ENCODE results near the gene MLLT1.

MLLT1 gene

DNA sequence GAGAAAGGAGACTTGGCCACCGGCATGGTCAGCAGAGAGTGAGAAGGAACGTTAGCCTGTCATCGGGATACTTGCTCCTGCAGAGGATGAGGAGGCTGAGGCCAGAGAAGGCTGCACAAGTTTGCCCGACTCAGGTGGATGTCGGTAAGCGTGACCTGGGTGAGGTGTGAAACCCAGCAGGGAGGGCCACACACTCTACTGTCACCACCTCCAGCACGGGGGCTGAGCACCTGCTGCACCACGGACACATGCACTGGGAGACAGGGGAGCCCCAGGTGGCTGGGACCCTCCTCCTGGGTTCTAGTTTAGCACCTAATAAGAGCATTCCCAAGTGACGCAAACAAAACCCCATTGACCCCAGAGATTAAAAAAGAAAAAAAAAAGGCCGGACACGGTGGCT, 17.3 kb downstream of the MLLT1 start:
- Histone ChIP-seq H3K4me1 (ENCODE audit: control insufficient read depth in 2 of 2, insufficient read depth in 1 of 2, low read depth in 1 of 2, low read length in 2 of 2) (peaks cover 0 to 7% of the 10 kb centered on the region in 2 donors), H2BK120ac (ENCODE audit: low read depth, low read length) (no peak overlapping the region), H4K91ac (ENCODE audit: low read depth, low read length, poor library complexity) (no peak overlapping the region), H2AK5ac (ENCODE audit: low read depth, low read length) (no peak overlapping the region), H3K23ac (ENCODE audit: low read depth, low read length, poor library complexity) (peak overlapping the region; percentile 34), H2AFZ (ENCODE audit: low read length) (no peak overlapping the region), H3K79me1 (ENCODE audit: low read depth, low read length) (peaks cover 14% of the 10 kb centered on the region), H3K14ac (ENCODE audit: low read length) (no peak overlapping the region), H3K36me3 (replicated peaks in 1 of 2; ENCODE audit: control insufficient read depth in 2 of 2, insufficient read depth in 2 of 2, low read length in 2 of 2) (peaks cover 29 to 95% of the 10 kb centered on the region in 2 donors), H3K18ac (ENCODE audit: low read length) (no peak overlapping the region), H3K27me3 (ENCODE audit: control insufficient read depth in 3 of 3, insufficient read depth in 3 of 3, low read depth in 1 of 3, low read length in 3 of 3) (no peaks in the 10 kb centered on the region), H3K4me2 (ENCODE audit: insufficient read depth, low read length, poor library complexity, severe bottlenecking) (no peak overlapping the region), H3K9me3 (replicated peaks in 1 of 2; ENCODE audit: control insufficient read depth in 2 of 2, insufficient read depth in 1 of 2, low read depth in 1 of 2, low read length in 2 of 2) (no peaks in the 10 kb centered on the region), H2BK12ac (ENCODE audit: low read length) (no peak overlapping the region), H2BK5ac (ENCODE audit: low read length) (no peak overlapping the region), H3K9ac (ENCODE audit: low read depth, low read length, poor library complexity) (no peak overlapping the region), H3K27ac (replicated peaks; ENCODE audit: low read length) (no peak overlapping the region), H3K4me3 (ENCODE audit: low read length in 2 of 2) (no peak overlapping the region), H2BK15ac (ENCODE audit: low read length) (no peak overlapping the region), H4K8ac (ENCODE audit: low read depth, low read length) (no peak overlapping the region), H3K4ac (ENCODE audit: low read length) (no peak overlapping the region)
- DNase-seq (ENCODE audit: low spot score): no peak
- WGBS, 2 donors (ENCODE audit: extremely low coverage in 2 of 2, insufficient read length in 2 of 2, insufficient replicate concordance in 1 of 2): no CpG with 5 or more reads among the region's 11 CpGs

DNA sequence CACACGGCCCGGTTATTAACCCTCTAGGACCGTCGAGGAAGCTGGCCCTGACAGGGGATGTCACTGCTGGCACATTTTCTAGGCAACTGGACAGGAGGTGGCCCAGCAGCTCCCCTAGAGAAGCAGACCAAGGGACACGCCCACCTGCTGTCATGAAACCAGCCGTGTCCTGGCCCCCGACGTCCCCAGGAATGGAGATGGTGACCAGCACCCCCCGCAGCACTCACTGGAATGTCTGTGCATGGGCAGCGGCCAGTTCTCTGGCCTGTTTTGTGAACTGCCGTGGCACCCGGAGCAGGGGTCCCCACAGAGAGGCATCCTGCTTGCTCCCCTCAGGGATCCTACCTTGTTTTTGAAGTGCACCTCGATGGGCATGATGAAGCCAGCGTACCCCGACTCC, 17.9 kb downstream of the MLLT1 start:
- peaks cover 27 to 95% of the 10 kb centered on the region in 2 donors for H3K36me3 ChIP-seq (replicated peaks in 1 of 2; ENCODE audit: control insufficient read depth in 2 of 2, insufficient read depth in 2 of 2, low read length in 2 of 2)
- H3K4me1 ChIP-seq (ENCODE audit: control insufficient read depth in 2 of 2, insufficient read depth in 1 of 2, low read depth in 1 of 2, low read length in 2 of 2): peaks cover 0 to 7% of the 10 kb centered on the region in 2 donors
- no peak overlapping the region for H4K8ac ChIP-seq (ENCODE audit: low read depth, low read length)
- no peak overlapping the region for H2BK120ac ChIP-seq (ENCODE audit: low read depth, low read length)
- H3K14ac ChIP-seq (ENCODE audit: low read length): peak overlapping the region; percentile 32
- no peak overlapping the region for H2AFZ ChIP-seq (ENCODE audit: low read length)
- no peak overlapping the region for H2BK5ac ChIP-seq (ENCODE audit: low read length)
- H3K27me3 ChIP-seq (ENCODE audit: control insufficient read depth in 3 of 3, insufficient read depth in 3 of 3, low read depth in 1 of 3, low read length in 3 of 3): no peaks in the 10 kb centered on the region
- peaks cover 14% of the 10 kb centered on the region for H3K79me1 ChIP-seq (ENCODE audit: low read depth, low read length)
- H2BK15ac ChIP-seq (ENCODE audit: low read length): no peak overlapping the region
- H3K4ac ChIP-seq (ENCODE audit: low read length): no peak overlapping the region
- no peak overlapping the region for H2AK5ac ChIP-seq (ENCODE audit: low read depth, low read length)
- no peak overlapping the region for H3K27ac ChIP-seq (replicated peaks; ENCODE audit: low read length)
- no CpG with 5 or more reads among the region's 15 CpGs for WGBS, 2 donors (ENCODE audit: extremely low coverage in 2 of 2, insufficient read length in 2 of 2, insufficient replicate concordance in 1 of 2)
- H3K9me3 ChIP-seq (replicated peaks in 1 of 2; ENCODE audit: control insufficient read depth in 2 of 2, insufficient read depth in 1 of 2, low read depth in 1 of 2, low read length in 2 of 2): peaks cover 0 to 1% of the 10 kb centered on the region in 2 donors
- DNase-seq (ENCODE audit: low spot score): no peak
- H4K91ac ChIP-seq (ENCODE audit: low read depth, low read length, poor library complexity): no peak overlapping the region
- no peak overlapping the region for H2BK12ac ChIP-seq (ENCODE audit: low read length)
- no peak overlapping the region for H3K18ac ChIP-seq (ENCODE audit: low read length)
- H3K9ac ChIP-seq (ENCODE audit: low read depth, low read length, poor library complexity): no peak overlapping the region
- H3K4me3 ChIP-seq (ENCODE audit: low read length in 2 of 2): no peak overlapping the region
- H3K23ac ChIP-seq (ENCODE audit: low read depth, low read length, poor library complexity): no peak overlapping the region
- no peak overlapping the region for H3K4me2 ChIP-seq (ENCODE audit: insufficient read depth, low read length, poor library complexity, severe bottlenecking)

DNA sequence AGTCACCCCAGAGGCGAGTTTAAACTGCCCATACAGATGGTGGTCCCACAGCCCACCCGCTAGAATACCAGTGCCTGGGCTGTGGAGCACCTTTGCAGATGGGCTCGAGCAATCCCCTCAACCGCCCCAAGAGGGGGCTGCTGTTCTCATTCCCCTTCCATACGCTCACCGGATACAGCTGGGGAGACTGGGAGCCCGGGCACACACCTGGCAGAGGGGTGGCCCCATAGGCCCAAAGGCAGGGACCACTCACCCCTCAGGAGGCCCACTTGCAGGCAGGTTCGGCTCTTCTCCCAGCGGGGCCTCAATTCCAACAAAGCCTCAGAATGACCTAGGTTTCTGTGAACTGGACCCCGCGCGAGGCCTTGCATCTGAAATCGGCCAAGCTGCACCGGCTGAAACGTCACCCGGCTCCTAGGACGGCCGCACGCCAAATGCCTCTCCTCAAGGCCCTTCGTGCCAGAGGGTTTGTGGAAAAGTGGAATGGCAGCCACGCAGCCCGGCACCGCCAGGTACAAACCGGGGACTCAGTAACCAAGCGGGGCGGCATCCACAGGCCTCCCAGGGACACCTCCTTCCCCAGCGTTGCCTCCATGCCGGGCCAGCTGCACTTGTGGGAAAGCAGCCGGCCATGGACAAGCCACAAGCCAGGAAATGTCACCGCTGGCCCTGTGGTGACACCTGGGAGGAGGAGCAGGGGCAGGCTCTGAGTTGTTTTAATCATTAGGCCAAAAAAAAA, 18.7 kb downstream of the MLLT1 start:
- Histone ChIP-seq H3K4me2 (ENCODE audit: insufficient read depth, low read length, poor library complexity, severe bottlenecking) (no peak overlapping the region), H3K27ac (replicated peaks; ENCODE audit: low read length) (no peak overlapping the region), H3K4me3 (ENCODE audit: low read length in 2 of 2) (no peak overlapping the region), H3K9me3 (replicated peaks in 1 of 2; ENCODE audit: control insufficient read depth in 2 of 2, insufficient read depth in 1 of 2, low read depth in 1 of 2, low read length in 2 of 2) (peaks cover 0 to 3% of the 10 kb centered on the region in 2 donors), H2AK5ac (ENCODE audit: low read depth, low read length) (no peak overlapping the region), H2BK12ac (ENCODE audit: low read length) (no peak overlapping the region), H3K36me3 (replicated peaks in 1 of 2; ENCODE audit: control insufficient read depth in 2 of 2, insufficient read depth in 2 of 2, low read length in 2 of 2) (peaks cover 27 to 93% of the 10 kb centered on the region in 2 donors), H3K79me1 (ENCODE audit: low read depth, low read length) (peaks cover 14% of the 10 kb centered on the region), H4K91ac (ENCODE audit: low read depth, low read length, poor library complexity) (no peak overlapping the region), H2BK5ac (ENCODE audit: low read length) (no peak overlapping the region), H3K14ac (ENCODE audit: low read length) (no peak overlapping the region), H3K4ac (ENCODE audit: low read length) (no peak overlapping the region), H3K9ac (ENCODE audit: low read depth, low read length, poor library complexity) (no peak overlapping the region), H3K23ac (ENCODE audit: low read depth, low read length, poor library complexity) (peak overlapping the region; percentile 30), H2BK15ac (ENCODE audit: low read length) (no peak overlapping the region), H2BK120ac (ENCODE audit: low read depth, low read length) (no peak overlapping the region), H3K18ac (ENCODE audit: low read length) (no peak overlapping the region), H4K8ac (ENCODE audit: low read depth, low read length) (no peak overlapping the region), H2AFZ (ENCODE audit: low read length) (no peak overlapping the region), H3K27me3 (ENCODE audit: control insufficient read depth in 3 of 3, insufficient read depth in 3 of 3, low read depth in 1 of 3, low read length in 3 of 3) (no peaks in the 10 kb centered on the region), H3K4me1 (ENCODE audit: control insufficient read depth in 2 of 2, insufficient read depth in 1 of 2, low read depth in 1 of 2, low read length in 2 of 2) (peaks cover 0 to 7% of the 10 kb centered on the region in 2 donors)
- WGBS, 2 donors (ENCODE audit: extremely low coverage in 2 of 2, insufficient read length in 2 of 2, insufficient replicate concordance in 1 of 2): no CpG with 5 or more reads among the region's 30 CpGs
- no peak for DNase-seq (ENCODE audit: low spot score)

DNA sequence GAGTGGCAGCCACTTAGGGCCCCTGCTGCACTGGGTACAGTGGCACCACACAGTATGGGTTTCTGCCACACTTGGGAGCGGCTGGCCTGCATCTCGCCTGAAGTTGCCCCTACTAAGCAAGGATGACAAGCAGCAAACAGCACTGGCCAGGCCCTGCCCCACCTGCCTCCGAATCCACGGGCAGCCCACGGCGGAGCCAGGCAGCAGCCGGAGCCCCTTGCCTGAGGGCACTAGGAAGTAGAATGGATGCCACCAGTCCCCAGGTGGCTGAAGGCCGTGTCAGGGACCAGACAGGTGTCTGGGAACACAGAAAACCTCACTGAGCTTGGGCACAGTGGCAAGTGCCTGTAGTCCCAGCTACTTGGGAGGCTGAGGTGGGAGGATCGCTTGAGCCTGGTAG, 19.4 kb downstream of the MLLT1 start:
- no peaks in the 10 kb centered on the region for H3K27me3 ChIP-seq (ENCODE audit: control insufficient read depth in 3 of 3, insufficient read depth in 3 of 3, low read depth in 1 of 3, low read length in 3 of 3)
- no peak overlapping the region for H2AFZ ChIP-seq (ENCODE audit: low read length)
- H3K9ac ChIP-seq (ENCODE audit: low read depth, low read length, poor library complexity): no peak overlapping the region
- H3K79me1 ChIP-seq (ENCODE audit: low read depth, low read length): peaks cover 15% of the 10 kb centered on the region
- DNase-seq (ENCODE audit: low spot score): no peak
- H3K4me3 ChIP-seq (ENCODE audit: low read length in 2 of 2): peak overlapping the region in 1 of 2 donors; percentile 36
- H3K18ac ChIP-seq (ENCODE audit: low read length): no peak overlapping the region
- no peak overlapping the region for H2BK120ac ChIP-seq (ENCODE audit: low read depth, low read length)
- H3K14ac ChIP-seq (ENCODE audit: low read length): no peak overlapping the region
- no CpG with 5 or more reads among the region's 9 CpGs for whole genome bisulfite sequencing, 2 donors (ENCODE audit: extremely low coverage in 2 of 2, insufficient read length in 2 of 2, insufficient replicate concordance in 1 of 2)
- H2BK15ac ChIP-seq (ENCODE audit: low read length): no peak overlapping the region
- no peak overlapping the region for H3K4ac ChIP-seq (ENCODE audit: low read length)
- H4K8ac ChIP-seq (ENCODE audit: low read depth, low read length): no peak overlapping the region
- H3K4me2 ChIP-seq (ENCODE audit: insufficient read depth, low read length, poor library complexity, severe bottlenecking): no peak overlapping the region
- peaks cover 27 to 92% of the 10 kb centered on the region in 2 donors for H3K36me3 ChIP-seq (replicated peaks in 1 of 2; ENCODE audit: control insufficient read depth in 2 of 2, insufficient read depth in 2 of 2, low read length in 2 of 2)
- H3K9me3 ChIP-seq (replicated peaks in 1 of 2; ENCODE audit: control insufficient read depth in 2 of 2, insufficient read depth in 1 of 2, low read depth in 1 of 2, low read length in 2 of 2): peaks cover 0 to 3% of the 10 kb centered on the region in 2 donors
- H3K4me1 ChIP-seq (ENCODE audit: control insufficient read depth in 2 of 2, insufficient read depth in 1 of 2, low read depth in 1 of 2, low read length in 2 of 2): peaks cover 0 to 7% of the 10 kb centered on the region in 2 donors
- H3K27ac ChIP-seq (replicated peaks; ENCODE audit: low read length): no peak overlapping the region
- H2BK12ac ChIP-seq (ENCODE audit: low read length): no peak overlapping the region
- H2AK5ac ChIP-seq (ENCODE audit: low read depth, low read length): no peak overlapping the region
- no peak overlapping the region for H2BK5ac ChIP-seq (ENCODE audit: low read length)
- no peak overlapping the region for H4K91ac ChIP-seq (ENCODE audit: low read depth, low read length, poor library complexity)
- H3K23ac ChIP-seq (ENCODE audit: low read depth, low read length, poor library complexity): no peak overlapping the region
